Epithelial cell of prostate (primary cell): ENCODE measurements around the gene DGCR6L.
"Not testable (repeated sequence)": the region's sequence is repeated elsewhere in the genome, so short reads cannot be mapped to it uniquely, and the experiment has no call there.

ENCODE experiments used
- DNase-seq: peaks from one replicate; pipeline ENCODE4 v3.0.0-alpha.2; 2011; ENCODE audit warnings: low read depth, low spot score
- H3K27ac ChIP-seq: fragments of 450-650 bp; 2 replicates; pipeline ENCODE4 v1.5.1; 2017; ENCODE audit warnings: mild to moderate bottlenecking

DGCR6L gene

GRCh38 chr22:20296598-20296997 is 23.3 kb downstream of the DGCR6L start:
- DNase-seq = no peak
- H3K27ac ChIP-seq = no peak overlapping the region

- no peak for DNase-seq
- no peak overlapping the region for H3K27ac ChIP-seq
Measured at GRCh38 chr22:20295262-20296064, 24.4 kb downstream of the DGCR6L start.

- H3K27ac ChIP-seq = no peak overlapping the region
- DNase-seq = no peak
Measured at GRCh38 chr22:20292673-20293232, 27.1 kb downstream of the DGCR6L start.

- H3K27ac ChIP-seq = no peak overlapping the region
- no peak for DNase-seq
Measured at GRCh38 chr22:20292108-20292507, 27.8 kb downstream of the DGCR6L start.

- H3K27ac ChIP-seq = no peak overlapping the region
- no peak for DNase-seq
Measured at GRCh38 chr22:20291604-20292063, 28.2 kb downstream of the DGCR6L start.

GRCh38 chr22:20291249-20291586 is 28.6 kb downstream of the DGCR6L start:
- no peak overlapping the region for H3K27ac ChIP-seq
- no peak for DNase-seq

GRCh38 chr22:20290578-20291248 is 29.1 kb downstream of the DGCR6L start:
- DNase-seq = no peak
- H3K27ac ChIP-seq = no peak overlapping the region

GRCh38 chr22:20290045-20290392 is 29.8 kb downstream of the DGCR6L start:
- H3K27ac ChIP-seq = no peak overlapping the region

GRCh38 chr22:20289182-20290044 is 30.4 kb downstream of the DGCR6L start:
- DNase-seq, H3K27ac ChIP-seq: not testable (repeated sequence)

More at GRCh38 chr22:20290045-20290392, 29.8 kb downstream of the DGCR6L start:
- no peak for DNase-seq

- not testable (repeated sequence) for DNase-seq, H3K27ac ChIP-seq
Measured at GRCh38 chr22:20286784-20287423, 33.0 kb downstream of the DGCR6L start.

GRCh38 chr22:20286312-20286660 is 33.6 kb downstream of the DGCR6L start:
- DNase-seq, H3K27ac ChIP-seq: not testable (repeated sequence)

- DNase-seq, H3K27ac ChIP-seq: not testable (repeated sequence)
Measured at GRCh38 chr22:20285473-20286311, 34.2 kb downstream of the DGCR6L start.

- DNase-seq = no peak
- no peak overlapping the region for H3K27ac ChIP-seq
Measured at GRCh38 chr22:20284471-20285086, 35.3 kb downstream of the DGCR6L start.

- no peak for DNase-seq
- no peak overlapping the region for H3K27ac ChIP-seq
Measured at GRCh38 chr22:20283674-20284066, 36.2 kb downstream of the DGCR6L start.

- no peak for DNase-seq
- no peak overlapping the region for H3K27ac ChIP-seq
Measured at GRCh38 chr22:20282901-20283673, 36.8 kb downstream of the DGCR6L start.

GRCh38 chr22:20281891-20282290 is 38.0 kb downstream of the DGCR6L start:
- H3K27ac ChIP-seq = no peak overlapping the region
- DNase-seq = no peak

- not testable (repeated sequence) for H3K27ac ChIP-seq, DNase-seq
Measured at GRCh38 chr22:20281473-20281872, 38.4 kb downstream of the DGCR6L start.

- no peak overlapping the region for H3K27ac ChIP-seq
- DNase-seq = no peak
Measured at GRCh38 chr22:20280866-20281265, 39.0 kb downstream of the DGCR6L start.
